ENCODE measurements around the gene FZD4.
"Not testable (repeated sequence)": the region's sequence is repeated elsewhere in the genome, so short reads cannot be mapped to it uniquely, and the experiment has no call there.

The FZD4 gene

GRCh38 chr11:86977441-86978050 lies 22.4 kb upstream of the FZD4 start:
- DNase-seq (ENCODE audit: low read depth in 3 of 3, low spot score in 1 of 3), result no peak

- no peak for DNase-seq (ENCODE audit: low read depth in 3 of 3, low spot score in 1 of 3)
Observed at GRCh38 chr11:86972734-86973133, 17.5 kb upstream of the FZD4 start.

GRCh38 chr11:86969258-86969657 lies 14.1 kb upstream of the FZD4 start:
- no peak for DNase-seq (ENCODE audit: low read depth in 3 of 3, low spot score in 1 of 3)

GRCh38 chr11:86967601-86968000 lies 12.4 kb upstream of the FZD4 start:
- DNase-seq (ENCODE audit: low read depth in 3 of 3, low spot score in 1 of 3), result not testable (repeated sequence)

- no peak for DNase-seq (ENCODE audit: low read depth in 3 of 3, low spot score in 1 of 3)
Observed at GRCh38 chr11:86957976-86958646, 2.9 kb upstream of the FZD4 start.

GRCh38 chr11:86956905-86957195 lies 1.7 kb upstream of the FZD4 start:
- DNase-seq (ENCODE audit: low read depth in 3 of 3, low spot score in 1 of 3), result no peak

GRCh38 chr11:86955111-86955360 lies 159 bp downstream of the FZD4 start:
- no peak for DNase-seq (ENCODE audit: low read depth in 3 of 3, low spot score in 1 of 3)

- no peak for DNase-seq (ENCODE audit: low read depth in 3 of 3, low spot score in 1 of 3)
Observed at GRCh38 chr11:86954269-86955110, 705 bp downstream of the FZD4 start.

GRCh38 chr11:86952221-86952875 lies 2.8 kb downstream of the FZD4 start:
- no peak for DNase-seq (ENCODE audit: low read depth in 3 of 3, low spot score in 1 of 3)

GRCh38 chr11:86951706-86952105 lies 3.5 kb downstream of the FZD4 start:
- no peak for DNase-seq (ENCODE audit: low read depth in 3 of 3, low spot score in 1 of 3)

- DNase-seq (ENCODE audit: low read depth in 3 of 3, low spot score in 1 of 3), result no peak
Observed at GRCh38 chr11:86950661-86950995, 4.6 kb downstream of the FZD4 start.

- no peak for DNase-seq (ENCODE audit: low read depth in 3 of 3, low spot score in 1 of 3)
Observed at GRCh38 chr11:86949995-86950660, 5.1 kb downstream of the FZD4 start.

- no peak for DNase-seq (ENCODE audit: low read depth in 3 of 3, low spot score in 1 of 3)
Observed at GRCh38 chr11:86948733-86949132, 6.5 kb downstream of the FZD4 start.

- no peak for DNase-seq (ENCODE audit: low read depth in 3 of 3, low spot score in 1 of 3)
Observed at GRCh38 chr11:86947541-86947940, 7.7 kb downstream of the FZD4 start.

GRCh38 chr11:86943505-86943904 lies 11.7 kb downstream of the FZD4 start:
- DNase-seq (ENCODE audit: low read depth in 3 of 3, low spot score in 1 of 3), result not testable (repeated sequence)

- DNase-seq (ENCODE audit: low read depth in 3 of 3, low spot score in 1 of 3), result no peak
Observed at GRCh38 chr11:86941871-86942599, 13.2 kb downstream of the FZD4 start.

- no peak for DNase-seq (ENCODE audit: low read depth in 3 of 3, low spot score in 1 of 3)
Observed at GRCh38 chr11:86941077-86941870, 13.9 kb downstream of the FZD4 start.

GRCh38 chr11:86940122-86940777 lies 14.9 kb downstream of the FZD4 start:
- no peak for DNase-seq (ENCODE audit: low read depth in 3 of 3, low spot score in 1 of 3)
